Transverse colon (tissue), 4 donors: ENCODE results near the gene NPY1R.

ENCODE experiments used
- CTCF ChIP-seq, 5 experiments: fragments of 200-600 bp in 3 of 5; fragments of 450-650 bp in 2 of 5; sonication (generic) in 3 of 5; IDR thresholded peaks; 1 replicate in 2 of 5; 2 replicates in 3 of 5; pipeline ENCODE4 v1.5.1; 2016 to 2017; ENCODE audit warnings: antibody characterized with exemption in 5 of 5, inconsistent platforms in 3 of 5, mild to moderate bottlenecking in 2 of 5, moderate library complexity in 1 of 5
- POLR2A ChIP-seq: fragments of 450-650 bp; IDR thresholded peaks from one replicate; pipeline ENCODE4 v1.6.1; 2016; ENCODE audit warnings: antibody characterized with exemption, mild to moderate bottlenecking, moderate library complexity
- POLR2AphosphoS5 ChIP-seq, 3 donors: sonication (generic); formaldehyde crosslinking; IDR thresholded peaks; one replicate each; pipeline ENCODE4 v1.6.1; 2016; ENCODE audit warnings: antibody characterized with exemption in 3 of 3

- TF ChIP-seq POLR2AphosphoS5 (IDR thresholded peaks at IDR 0.05) = no peak
- TF ChIP-seq POLR2A = no peak
- TF ChIP-seq CTCF (IDR thresholded peaks at IDR 0.05) = no peak
These were observed 48.3 kb upstream of the NPY1R start for GRCh38 chr4:163380703-163381102.
